HepG2 (cell line): ENCODE results near the gene MB21D2. TPM values are rescaled to one million over a fixed set of nuclear protein-coding genes. Genes with fewer than 3 reads are reported as not detected.
A peak's percentile ranks its signal among the peaks of the same experiment; 100 is the strongest.

Experiments
- ATAC-seq: fragments of 200-7000 bp; cut with Tn5 transposase; 3 replicates; pipeline ENCODE4 v1.9.1; 2020; ENCODE audit warnings: mild to moderate bottlenecking, moderate library complexity
- BruUV-seq: library from RNA; stranded (reverse); fragments of 400-500 nt; replicated peaks from 2 replicates; lab custom pipeline; 2021; lab: Mats Ljungman, UMichigan
- CTCF ChIA-PET: fragments of 300-600 bp; formaldehyde crosslinking; extraction: SDS; loops from one replicate; lab custom pipeline; 2021; ENCODE audit warnings: low total read pairs, inconsistent platforms, low intra/inter-chr PET ratio; lab: Yijun Ruan, JAX
- POLR2A ChIA-PET: fragments of 350-600 bp; sonication (Branson Sonifier 250); formaldehyde crosslinking; loops from one replicate; lab custom pipeline; 2020; ENCODE audit warnings: antibody characterized with exemption, inconsistent platforms; lab: Yijun Ruan, JAX
- DNase-seq: peaks from one replicate; pipeline ENCODE4 v3.0.0-alpha.2; 2015; ENCODE audit warnings: low spot score
- FAIRE-seq: peaks from 3 replicates; lab custom pipeline; 2011; peaks lifted over from hg19 to GRCh38; lab: Jason Lieb, UNC
- H2AFZ ChIP-seq: one replicate; pipeline ENCODE4 v1.6.1; 2011; ENCODE audit warnings: low read length, inconsistent platforms
- H3K27ac ChIP-seq: fragments of 300-600 bp; 3 replicates; pipeline ENCODE4 v1.8.0; 2011; ENCODE audit warnings: mixed run types, mild to moderate bottlenecking, mixed read lengths, low read length, inconsistent platforms; ENCODE audit not compliant: insufficient read depth; ENCODE audit errors: extremely low read length
- H3K27me3 ChIP-seq, 2 experiments: fragments of 200-600 bp in 1 of 2; 2 replicates in 1 of 2; 3 replicates in 1 of 2; pipeline versions ENCODE4 v1.6.0 to v1.8.0; 2011; ENCODE audit warnings: low read length in 2 of 2, mild to moderate bottlenecking in 2 of 2, moderate library complexity in 2 of 2, inconsistent platforms in 1 of 2; ENCODE audit not compliant: insufficient read depth in 2 of 2, control insufficient read depth in 1 of 2
- H3K36me3 ChIP-seq, 2 experiments: fragments of 200-600 bp in 1 of 2; replicated peaks in 1 of 2; 2 replicates in 1 of 2; 3 replicates in 1 of 2; pipeline versions ENCODE4 v1.5.1 to v1.8.0; 2011; ENCODE audit warnings: low read length in 2 of 2, inconsistent platforms in 1 of 2; ENCODE audit not compliant: insufficient read depth in 2 of 2, control insufficient read depth in 1 of 2
- H3K4me1 ChIP-seq: 2 replicates; pipeline ENCODE4 v1.5.1; 2012; ENCODE audit warnings: low read length, inconsistent platforms; ENCODE audit not compliant: insufficient read depth
- H3K4me2 ChIP-seq: 2 replicates; pipeline ENCODE4 v1.6.0; 2011; ENCODE audit warnings: low read depth, low read length, inconsistent platforms
- H3K4me3 ChIP-seq, 3 experiments: fragments of 200-600 bp in 1 of 3; sonication (generic), shearing (Covaris generic) in 1 of 3; replicated peaks in 1 of 3; 2 replicates each; pipeline ENCODE4 v1.5.1; 2011 to 2016; ENCODE audit warnings: low read length in 3 of 3, inconsistent platforms in 2 of 3, low read depth in 2 of 3, mild to moderate bottlenecking in 2 of 3, control low read depth in 1 of 3, mixed read lengths in 1 of 3; ENCODE audit not compliant: insufficient read depth in 1 of 3
- H3K79me2 ChIP-seq: one replicate; pipeline ENCODE4 v1.6.1; 2011; ENCODE audit warnings: low read length, inconsistent platforms; ENCODE audit not compliant: insufficient read depth
- H3K9ac ChIP-seq: 2 replicates; pipeline ENCODE4 v1.6.0; 2011; ENCODE audit warnings: mild to moderate bottlenecking, low read depth, low read length, inconsistent platforms; ENCODE audit not compliant: insufficient read depth
- H3K9me3 ChIP-seq: 2 replicates; pipeline ENCODE4 v1.5.1; 2012; ENCODE audit warnings: mild to moderate bottlenecking, low read length
- H4K20me1 ChIP-seq: 2 replicates; pipeline ENCODE4 v1.6.0; 2011; ENCODE audit warnings: inconsistent platforms, mild to moderate bottlenecking, low read length, moderate library complexity; ENCODE audit not compliant: insufficient read depth
- ASH2L ChIP-seq: fragments of 300-600, 200-600 bp; sonication (generic); IDR thresholded peaks from 2 replicates; pipeline ENCODE4 v1.7.0; 2017; ENCODE audit warnings: low read depth, mild to moderate bottlenecking, moderate library complexity, mixed read lengths, low read length; ENCODE audit not compliant: insufficient read length
- CEBPG ChIP-seq: IDR thresholded peaks from 2 replicates; pipeline ENCODE4 v1.6.1; 2016
- GATAD2A ChIP-seq: IDR thresholded peaks from 2 replicates; pipeline ENCODE4 v1.6.1; 2016
- HNF4G ChIP-seq, 2 experiments: sonication (generic) in 1 of 2; formaldehyde crosslinking in 1 of 2; IDR thresholded peaks; 2 replicates each; pipeline versions ENCODE4 v1.4.0 to v1.6.1; 2011 to 2020; ENCODE audit warnings: borderline replicate concordance in 2 of 2, low read depth in 2 of 2, mild to moderate bottlenecking in 2 of 2, low read length in 1 of 2, missing genetic modification reagents in 1 of 2, moderate library complexity in 1 of 2
- NR1H2 ChIP-seq: sonication (generic); formaldehyde crosslinking; IDR thresholded peaks from 2 replicates; pipeline ENCODE4 v1.8.1; 2022; ENCODE audit warnings: low read depth, missing genetic modification reagents, borderline replicate concordance
- PCBP2 ChIP-seq: fragments of 200-400 bp; formaldehyde crosslinking; optimal IDR thresholded peaks from 2 replicates; pipeline ENCODE3; 2018; ENCODE audit warnings: low read length, low read depth; ENCODE audit not compliant: poor library complexity, severe bottlenecking
- ZNF879 ChIP-seq: sonication (generic); formaldehyde crosslinking; IDR thresholded peaks from 2 replicates; pipeline ENCODE4 v1.8.1; 2023; ENCODE audit warnings: missing genetic modification reagents
- WGBS: methylation state at CpG from one replicate; pipeline ENCODE4 v1.1.6; 2017; ENCODE audit warnings: low lambda C conversion rate; 5-methylcytosine and 5-hydroxymethylcytosine counted together
- in situ Hi-C: cut with HindIII; loops from 2 replicates; pipeline ENCODE4 v1.10.0; 2017; ENCODE audit warnings: low pct_unique_long_range_greater_than_20kb; ENCODE audit not compliant: extremely low pct_ligation_motif_present
- intact Hi-C: fragments of 100-400 bp; cut with micrococcal nuclease; formaldehyde crosslinking; loops from one replicate; pipeline ENCODE4 v1.10.0; 2022; ENCODE audit not compliant: unreplicated experiment
- polyA plus RNA-seq, 8 experiments: library from polyadenylated mRNA; depleted of rRNA in 3 of 8; stranded (reverse) in 7 of 8; unstranded in 1 of 8; fragments of >200 nt; fragmentation: Illumina TruSeq in 4 of 8; extraction: Trizol in 4 of 8; gene quantifications; 2 replicates each; pipeline versions ENCODE4 v1.2.1 to v1.2.3, GENCODE V29; 2011 to 2016; ENCODE audit warnings: low read depth in 4 of 8, missing spikeins in 1 of 8, mixed read lengths in 1 of 8; ENCODE audit not compliant: insufficient read depth in 1 of 8
- total RNA-seq, 5 experiments: library from RNA; depleted of rRNA; stranded (reverse); fragments of >200 nt; fragmentation: Illumina TruSeq; extraction: Trizol; gene quantifications; 2 replicates each; pipeline ENCODE4 v1.2.3, GENCODE V29; 2016; ENCODE audit warnings: low read depth in 1 of 5
- TF ChIP-seq, protein P1 (sequence below): sonication (generic); formaldehyde crosslinking; IDR thresholded peaks from 2 replicates; pipeline ENCODE4 v1.4.0; 2020; ENCODE audit warnings: missing genetic modification reagents
- TF ChIP-seq, protein P2 (sequence below), 2 experiments: sonication (generic) in 1 of 2; formaldehyde crosslinking in 1 of 2; IDR thresholded peaks; 2 replicates each; pipeline versions ENCODE4 v1.4.0 to v1.6.1; 2016 to 2020; ENCODE audit warnings: borderline replicate concordance in 1 of 2, low read depth in 1 of 2, mild to moderate bottlenecking in 1 of 2, missing genetic modification reagents in 1 of 2
- TF ChIP-seq, protein P3 (sequence below): sonication (generic); formaldehyde crosslinking; IDR thresholded peaks from 2 replicates; pipeline ENCODE4 v1.4.0; 2020; ENCODE audit warnings: mild to moderate bottlenecking, missing genetic modification reagents
- TF ChIP-seq, protein P4 (sequence below): sonication (generic); formaldehyde crosslinking; conservative IDR thresholded peaks from 2 replicates; pipeline ENCODE4 v1.4.0; 2020; ENCODE audit warnings: missing genetic modification reagents

The MB21D2 gene
- total and polyA plus RNA-seq, 2 of the 13 experiments (the other 11 are each of a cell fraction or from before 2014, with no cell fraction given) = 0.90 to 1.6 TPM

DNA sequence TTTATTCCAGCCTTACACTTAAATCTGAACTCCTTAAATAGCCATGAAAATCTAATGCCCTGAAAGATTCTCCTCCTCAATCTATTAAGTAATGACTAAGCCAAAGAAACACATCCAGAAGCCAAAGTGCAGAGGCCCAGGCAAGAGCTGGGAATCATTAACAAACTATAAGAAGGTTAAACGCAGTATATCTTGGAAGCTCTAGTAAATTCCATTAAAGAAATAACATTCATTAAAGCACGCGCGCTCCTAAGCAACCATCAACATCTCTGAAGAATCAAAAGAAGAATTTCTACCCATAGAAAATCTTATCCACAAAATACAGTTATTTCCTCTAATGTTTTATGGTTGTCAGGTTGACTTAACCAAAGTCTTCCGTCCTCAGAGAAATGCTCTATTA is 29.5 kb downstream of the MB21D2 start:
- no peak overlapping the region; the same call in 1 of the 2 replicates for H3K9ac ChIP-seq
- H3K9me3 ChIP-seq = no peaks in the 10 kb centered on the region
- no peaks in the 10 kb centered on the region for H4K20me1 ChIP-seq
- peaks cover 53% of the 10 kb centered on the region for H3K4me1 ChIP-seq
- DNase-seq (no peak), ATAC-seq (peak; percentile 69), FAIRE-seq (no peak)
- no peak overlapping the region for H2AFZ ChIP-seq
- no peaks in the 10 kb centered on the region for H3K79me2 ChIP-seq
- H3K4me2 ChIP-seq = peak overlapping the region; percentile 83
- in situ Hi-C loops = no loop called here
- POLR2A ChIA-PET = interaction anchor here (1.4 to 2.7 kb wide), 4 partner anchors 9 to 29 kb away, joined by 4 to 27 read pairs (median 13); partner anchors contain the start of gene MB21D2
- H3K36me3 ChIP-seq = no peaks in the 10 kb centered on the region
- H3K27me3 ChIP-seq = no peaks in the 10 kb centered on the region
- H3K4me3 ChIP-seq = peak overlapping the region; percentile 4 to 57 (median 52); a peak in 4 of 6 replicates
- peak overlapping the region; percentile 46 for H3K27ac ChIP-seq
- 17% methylated on average over 5 of the region's 5 CpGs for WGBS
- BruUV-seq = no TSS peak
- intact Hi-C loops = loop anchor here (5.0 kb wide), 1 partner anchor 71 kb away; no protein-coding TSS in a partner anchor
- CTCF ChIA-PET = no interaction called here
- no peak for TF ChIP-seq ZNF879
- TF ChIP-seq, protein P1, sequence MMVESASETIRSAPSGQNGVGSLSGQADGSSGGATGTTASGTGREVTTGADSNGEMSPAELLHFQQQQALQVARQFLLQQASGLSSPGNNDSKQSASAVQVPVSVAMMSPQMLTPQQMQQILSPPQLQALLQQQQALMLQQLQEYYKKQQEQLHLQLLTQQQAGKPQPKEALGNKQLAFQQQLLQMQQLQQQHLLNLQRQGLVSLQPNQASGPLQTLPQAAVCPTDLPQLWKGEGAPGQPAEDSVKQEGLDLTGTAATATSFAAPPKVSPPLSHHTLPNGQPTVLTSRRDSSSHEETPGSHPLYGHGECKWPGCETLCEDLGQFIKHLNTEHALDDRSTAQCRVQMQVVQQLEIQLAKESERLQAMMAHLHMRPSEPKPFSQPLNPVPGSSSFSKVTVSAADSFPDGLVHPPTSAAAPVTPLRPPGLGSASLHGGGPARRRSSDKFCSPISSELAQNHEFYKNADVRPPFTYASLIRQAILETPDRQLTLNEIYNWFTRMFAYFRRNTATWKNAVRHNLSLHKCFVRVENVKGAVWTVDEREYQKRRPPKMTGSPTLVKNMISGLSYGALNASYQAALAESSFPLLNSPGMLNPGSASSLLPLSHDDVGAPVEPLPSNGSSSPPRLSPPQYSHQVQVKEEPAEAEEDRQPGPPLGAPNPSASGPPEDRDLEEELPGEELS (CRISPR knock-in tag) = no peak
- 0 out of 2 replicates have a peak, but pooled peaks have one; percentile 13 for TF ChIP-seq CEBPG (CRISPR knock-in tag)
- no peak for TF ChIP-seq GATAD2A
- TF ChIP-seq, protein P2, sequence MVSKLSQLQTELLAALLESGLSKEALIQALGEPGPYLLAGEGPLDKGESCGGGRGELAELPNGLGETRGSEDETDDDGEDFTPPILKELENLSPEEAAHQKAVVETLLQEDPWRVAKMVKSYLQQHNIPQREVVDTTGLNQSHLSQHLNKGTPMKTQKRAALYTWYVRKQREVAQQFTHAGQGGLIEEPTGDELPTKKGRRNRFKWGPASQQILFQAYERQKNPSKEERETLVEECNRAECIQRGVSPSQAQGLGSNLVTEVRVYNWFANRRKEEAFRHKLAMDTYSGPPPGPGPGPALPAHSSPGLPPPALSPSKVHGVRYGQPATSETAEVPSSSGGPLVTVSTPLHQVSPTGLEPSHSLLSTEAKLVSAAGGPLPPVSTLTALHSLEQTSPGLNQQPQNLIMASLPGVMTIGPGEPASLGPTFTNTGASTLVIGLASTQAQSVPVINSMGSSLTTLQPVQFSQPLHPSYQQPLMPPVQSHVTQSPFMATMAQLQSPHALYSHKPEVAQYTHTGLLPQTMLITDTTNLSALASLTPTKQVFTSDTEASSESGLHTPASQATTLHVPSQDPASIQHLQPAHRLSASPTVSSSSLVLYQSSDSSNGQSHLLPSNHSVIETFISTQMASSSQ (IDR thresholded peaks at IDR 0.05; ENCODE audit: low read depth) = 0 out of 2 replicates have a peak, but pooled peaks have one; percentile 36
- TF ChIP-seq, protein P2 (CRISPR knock-in tag; IDR thresholded peaks at IDR 0.05; ENCODE audit: borderline replicate concordance) = no peak
- TF ChIP-seq ASH2L = peak; percentile 50
- TF ChIP-seq, protein P3, sequence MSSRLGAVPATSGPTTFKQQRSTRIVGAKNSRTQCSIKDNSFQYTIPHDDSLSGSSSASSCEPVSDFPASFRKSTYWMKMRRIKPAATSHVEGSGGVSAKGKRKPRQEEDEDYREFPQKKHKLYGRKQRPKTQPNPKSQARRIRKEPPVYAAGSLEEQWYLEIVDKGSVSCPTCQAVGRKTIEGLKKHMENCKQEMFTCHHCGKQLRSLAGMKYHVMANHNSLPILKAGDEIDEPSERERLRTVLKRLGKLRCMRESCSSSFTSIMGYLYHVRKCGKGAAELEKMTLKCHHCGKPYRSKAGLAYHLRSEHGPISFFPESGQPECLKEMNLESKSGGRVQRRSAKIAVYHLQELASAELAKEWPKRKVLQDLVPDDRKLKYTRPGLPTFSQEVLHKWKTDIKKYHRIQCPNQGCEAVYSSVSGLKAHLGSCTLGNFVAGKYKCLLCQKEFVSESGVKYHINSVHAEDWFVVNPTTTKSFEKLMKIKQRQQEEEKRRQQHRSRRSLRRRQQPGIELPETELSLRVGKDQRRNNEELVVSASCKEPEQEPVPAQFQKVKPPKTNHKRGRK (CRISPR knock-in tag) = no peak
- TF ChIP-seq, protein P4, sequence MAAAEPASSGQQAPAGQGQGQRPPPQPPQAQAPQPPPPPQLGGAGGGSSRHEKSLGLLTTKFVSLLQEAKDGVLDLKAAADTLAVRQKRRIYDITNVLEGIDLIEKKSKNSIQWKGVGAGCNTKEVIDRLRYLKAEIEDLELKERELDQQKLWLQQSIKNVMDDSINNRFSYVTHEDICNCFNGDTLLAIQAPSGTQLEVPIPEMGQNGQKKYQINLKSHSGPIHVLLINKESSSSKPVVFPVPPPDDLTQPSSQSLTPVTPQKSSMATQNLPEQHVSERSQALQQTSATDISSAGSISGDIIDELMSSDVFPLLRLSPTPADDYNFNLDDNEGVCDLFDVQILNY (CRISPR knock-in tag) = no peak
- TF ChIP-seq PCBP2 = no peak
- 0 out of 2 replicates have a peak, but pooled peaks have one; percentile 28 for TF ChIP-seq HNF4G (IDR thresholded peaks at IDR 0.05; ENCODE audit: borderline replicate concordance, low read depth, low read length)
- no peak for TF ChIP-seq HNF4G (CRISPR knock-in tag; IDR thresholded peaks at IDR 0.05; ENCODE audit: borderline replicate concordance, low read depth)
- TF ChIP-seq NR1H2 = no peak
